B cell (primary cell): ENCODE results near the gene MAP2K6. TPM values are rescaled to one million over a fixed set of nuclear protein-coding genes. Genes with fewer than 3 reads are reported as not detected.
A peak's percentile ranks its signal among the peaks of the same experiment; 100 is the strongest.

ENCODE experiments used
- ATAC-seq: fragments of 200-7000 bp; cut with Tn5 transposase; one replicate; pipeline ENCODE4 v1.10.0; 2021; ENCODE audit warnings: low read depth, mild to moderate bottlenecking, moderate number of reproducible peaks, moderate library complexity
- CTCF ChIA-PET: fragments of 350-600 bp; sonication (Branson Sonifier 250); formaldehyde crosslinking; loops from one replicate; lab custom pipeline; 2021; ENCODE audit warnings: antibody characterized with exemption, inconsistent platforms; lab: Charles Lee
- POLR2A ChIA-PET: fragments of 350-600 bp; sonication (Branson Sonifier 250); formaldehyde crosslinking; loops from one replicate; lab custom pipeline; 2021; ENCODE audit warnings: antibody characterized with exemption; lab: Charles Lee
- DNase-seq: peaks from one replicate; pipeline ENCODE4 v3.0.0; 2013
- H2AFZ ChIP-seq: 2 replicates; pipeline ENCODE4 v1.6.1; 2012; ENCODE audit warnings: mild to moderate bottlenecking, low read depth, low read length; ENCODE audit not compliant: insufficient read depth, poor library complexity, severe bottlenecking
- H3K27ac ChIP-seq, 2 donors: 1 replicate in 1 of 2; 2 replicates in 1 of 2; pipeline ENCODE4 v1.5.1; 2012 to 2013; ENCODE audit warnings: low read length in 2 of 2, mild to moderate bottlenecking in 2 of 2, moderate library complexity in 1 of 2
- H3K27me3 ChIP-seq, 4 experiments: fragments of 200-600 bp in 1 of 4; sonication (generic) in 1 of 4; replicated peaks in 1 of 4; 1 replicate in 2 of 4; 2 replicates in 2 of 4; pipeline versions ENCODE4 v1.6.1 to v1.7.0; 2013 to 2016; ENCODE audit warnings: low read length in 3 of 4, mild to moderate bottlenecking in 2 of 4, mixed read lengths in 1 of 4, moderate library complexity in 1 of 4; ENCODE audit not compliant: insufficient read depth in 4 of 4, control insufficient read depth in 3 of 4; ENCODE audit errors: control extremely low read depth in 1 of 4
- H3K36me3 ChIP-seq, 2 experiments: replicated peaks in 1 of 2; 1 replicate in 1 of 2; 2 replicates in 1 of 2; pipeline versions ENCODE4 v1.6.1 to v1.7.1; 2013; ENCODE audit warnings: low read length in 1 of 2; ENCODE audit not compliant: insufficient read depth in 2 of 2, control insufficient read depth in 1 of 2; ENCODE audit errors: control extremely low read depth in 1 of 2, extremely low read depth in 1 of 2
- H3K4me1 ChIP-seq, 2 donors: fragments of 200-600 bp in 1 of 2; sonication (generic) in 1 of 2; 1 replicate in 1 of 2; 2 replicates in 1 of 2; pipeline versions ENCODE4 v1.5.1 to v1.6.1; 2013 to 2017; ENCODE audit warnings: low read length in 2 of 2; ENCODE audit not compliant: control insufficient read depth in 2 of 2, insufficient read depth in 2 of 2
- H3K4me2 ChIP-seq: replicated peaks from 2 replicates; pipeline ENCODE3; 2012; ENCODE audit warnings: mild to moderate bottlenecking, low read depth, low read length; ENCODE audit not compliant: poor library complexity, severe bottlenecking
- H3K4me3 ChIP-seq, 5 experiments: fragments of 200-600 bp in 1 of 5; sonication (generic) in 1 of 5; 1 replicate in 3 of 5; 2 replicates in 2 of 5; pipeline versions ENCODE4 v1.5.1 to v1.7.0; 2011 to 2016; ENCODE audit warnings: low read length in 4 of 5, mild to moderate bottlenecking in 4 of 5, low read depth in 2 of 5, control low read depth in 1 of 5, moderate library complexity in 1 of 5; ENCODE audit not compliant: insufficient read depth in 1 of 5; ENCODE audit errors: control extremely low read depth in 1 of 5, extremely low read depth in 1 of 5
- H3K79me2 ChIP-seq: fragments of 200-600 bp; sonication (generic); one replicate; pipeline ENCODE4 v1.6.0; 2016; ENCODE audit warnings: low read length; ENCODE audit not compliant: control insufficient read depth, insufficient read depth
- H3K9ac ChIP-seq: fragments of 200-600 bp; sonication (generic); 2 replicates; pipeline ENCODE4 v1.6.1; 2017; ENCODE audit warnings: mild to moderate bottlenecking, low read length, moderate library complexity
- H3K9me3 ChIP-seq, 3 donors: one replicate each; pipeline versions ENCODE4 v1.6.1 to v1.7.1; 2013; ENCODE audit warnings: low read length in 2 of 3; ENCODE audit not compliant: control insufficient read depth in 2 of 3, insufficient read depth in 1 of 3; ENCODE audit errors: control extremely low read depth in 1 of 3
- H4K20me1 ChIP-seq: 2 replicates; pipeline ENCODE4 v1.6.0; 2012; ENCODE audit warnings: mild to moderate bottlenecking, low read length; ENCODE audit not compliant: insufficient read depth, control insufficient read depth, poor library complexity, severe bottlenecking
- H3K27ac Mint-ChIP-seq: one replicate; pipeline ENCODE4 v1.8.0; 2021; ENCODE audit warnings: mixed read lengths
- H3K27me3 Mint-ChIP-seq: one replicate; pipeline ENCODE4 v1.8.0; 2021; ENCODE audit warnings: mixed read lengths
- H3K4me1 Mint-ChIP-seq: one replicate; pipeline ENCODE4 v1.8.0; 2021; ENCODE audit warnings: mixed read lengths
- H3K4me3 Mint-ChIP-seq: one replicate; pipeline ENCODE4 v1.8.0; 2021; ENCODE audit warnings: mixed read lengths
- H3K9me3 Mint-ChIP-seq: one replicate; pipeline ENCODE4 v1.8.0; 2022; ENCODE audit warnings: mixed read lengths; ENCODE audit not compliant: insufficient read depth
- EZH2 ChIP-seq: IDR thresholded peaks from 2 replicates; pipeline ENCODE4 v1.6.1; 2012; ENCODE audit warnings: borderline replicate concordance, low read depth, mild to moderate bottlenecking, moderate library complexity, low read length; ENCODE audit not compliant: insufficient read depth, poor library complexity, severe bottlenecking
- WGBS: methylation state at CpG from one replicate; pipeline ENCODE4 v1.1.5; 2013; ENCODE audit warnings: missing lambda C conversion rate; ENCODE audit not compliant: insufficient coverage; 5-methylcytosine and 5-hydroxymethylcytosine counted together
- intact Hi-C: fragments of 100-400 bp; cut with micrococcal nuclease; formaldehyde crosslinking; loops from one replicate; pipeline ENCODE4 v1.10.0; 2022
- polyA plus RNA-seq: library from polyadenylated mRNA; depleted of rRNA; stranded (reverse); fragments of >200 nt; gene quantifications from 2 replicates; pipeline ENCODE4 v1.2.3, GENCODE V29; 2012
- total RNA-seq, 2 donors: library from RNA; stranded (reverse); fragments of 120-200 nt in 1 of 2; gene quantifications; 1 replicate in 1 of 2; 2 replicates in 1 of 2; pipeline versions ENCODE4 v1.2.3 to v1.2.4, GENCODE V29; 2013 to 2022
- TF ChIP-seq, protein P1 (sequence below): fragments of 200-600 bp; IDR thresholded peaks from one replicate; pipeline ENCODE4 v1.8.0; 2022; ENCODE audit warnings: antibody characterized with exemption, mild to moderate bottlenecking

The MAP2K6 gene
- total and polyA plus RNA-seq, 2 donors (not counting 1 experiment from before 2014, with no cell fraction given): 2.4 to 7.7 TPM

DNA sequence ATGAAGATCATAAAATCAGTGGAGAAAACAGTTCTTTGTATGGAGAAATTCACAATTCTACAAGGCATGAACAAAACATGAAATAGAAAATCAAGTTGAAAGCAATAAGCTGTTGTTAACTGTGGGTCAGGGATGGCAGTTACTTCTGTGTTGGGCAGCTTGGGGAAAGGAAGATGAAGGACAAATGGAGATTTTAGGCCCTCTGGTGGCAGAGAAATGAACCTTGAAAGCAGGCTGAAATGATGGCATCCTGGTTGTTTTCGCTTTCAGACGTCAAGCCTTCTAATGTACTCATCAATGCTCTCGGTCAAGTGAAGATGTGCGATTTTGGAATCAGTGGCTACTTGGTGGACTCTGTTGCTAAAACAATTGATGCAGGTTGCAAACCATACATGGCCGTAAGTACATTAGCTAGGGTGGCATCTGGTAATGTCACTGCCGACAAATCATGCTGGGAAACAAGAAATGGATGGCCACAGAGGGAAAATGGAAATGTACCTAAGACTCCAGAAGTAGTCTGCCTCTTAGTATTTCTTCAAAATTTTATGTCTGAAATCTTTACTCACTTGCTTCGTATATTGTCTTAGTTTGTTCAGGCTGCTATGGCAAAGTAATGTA is 108.9 kb downstream of the MAP2K6 start:
- Mint-ChIP-seq H3K9me3 (no peaks in the 10 kb centered on the region), H3K27me3 (peaks cover 23% of the 10 kb centered on the region), H3K27ac (no peak overlapping the region), H3K4me1 (peaks cover 13% of the 10 kb centered on the region), H3K4me3 (no peak overlapping the region)
- Histone ChIP-seq H3K36me3 (peaks cover 0 to 12% of the 10 kb centered on the region in 2 experiments), H3K27ac (no peak overlapping the region), H3K4me3 (no peak overlapping the region), H3K9ac (peak overlapping the region; percentile 6), H2AFZ (no peak overlapping the region), H3K27me3 (peaks cover 0 to 24% (median 11%) of the 10 kb centered on the region in 4 experiments), H4K20me1 (no peaks in the 10 kb centered on the region), H3K4me1 (peaks cover 5% of the 10 kb centered on the region in 2 donors), H3K9me3 (no peaks in the 10 kb centered on the region), H3K4me2 (peak overlapping the region; percentile 16), H3K79me2 (no peaks in the 10 kb centered on the region)
- WGBS: 71% methylated on average over 5 of the region's 7 CpGs
- ATAC-seq: peak; percentile 41
- DNase-seq: peak; percentile 49
- TF ChIP-seq EZH2: no peak
- TF ChIP-seq, protein P1, sequence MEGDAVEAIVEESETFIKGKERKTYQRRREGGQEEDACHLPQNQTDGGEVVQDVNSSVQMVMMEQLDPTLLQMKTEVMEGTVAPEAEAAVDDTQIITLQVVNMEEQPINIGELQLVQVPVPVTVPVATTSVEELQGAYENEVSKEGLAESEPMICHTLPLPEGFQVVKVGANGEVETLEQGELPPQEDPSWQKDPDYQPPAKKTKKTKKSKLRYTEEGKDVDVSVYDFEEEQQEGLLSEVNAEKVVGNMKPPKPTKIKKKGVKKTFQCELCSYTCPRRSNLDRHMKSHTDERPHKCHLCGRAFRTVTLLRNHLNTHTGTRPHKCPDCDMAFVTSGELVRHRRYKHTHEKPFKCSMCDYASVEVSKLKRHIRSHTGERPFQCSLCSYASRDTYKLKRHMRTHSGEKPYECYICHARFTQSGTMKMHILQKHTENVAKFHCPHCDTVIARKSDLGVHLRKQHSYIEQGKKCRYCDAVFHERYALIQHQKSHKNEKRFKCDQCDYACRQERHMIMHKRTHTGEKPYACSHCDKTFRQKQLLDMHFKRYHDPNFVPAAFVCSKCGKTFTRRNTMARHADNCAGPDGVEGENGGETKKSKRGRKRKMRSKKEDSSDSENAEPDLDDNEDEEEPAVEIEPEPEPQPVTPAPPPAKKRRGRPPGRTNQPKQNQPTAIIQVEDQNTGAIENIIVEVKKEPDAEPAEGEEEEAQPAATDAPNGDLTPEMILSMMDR: peak; percentile 75
- ChIA-PET CTCF (interaction anchor here (0.6 to 6.3 kb wide), 23 partner anchors 9 to 1106 kb away, joined by 3 to 47 read pairs (median 4); partner anchors contain the start of gene ABCA5), POLR2A (no interaction called here)
- intact Hi-C loops: loop anchor here (1.0 to 10.0 kb wide), 4 partner anchors 109 to 749 kb away; partner anchors contain the start of genes ABCA5 and MAP2K6

DNA sequence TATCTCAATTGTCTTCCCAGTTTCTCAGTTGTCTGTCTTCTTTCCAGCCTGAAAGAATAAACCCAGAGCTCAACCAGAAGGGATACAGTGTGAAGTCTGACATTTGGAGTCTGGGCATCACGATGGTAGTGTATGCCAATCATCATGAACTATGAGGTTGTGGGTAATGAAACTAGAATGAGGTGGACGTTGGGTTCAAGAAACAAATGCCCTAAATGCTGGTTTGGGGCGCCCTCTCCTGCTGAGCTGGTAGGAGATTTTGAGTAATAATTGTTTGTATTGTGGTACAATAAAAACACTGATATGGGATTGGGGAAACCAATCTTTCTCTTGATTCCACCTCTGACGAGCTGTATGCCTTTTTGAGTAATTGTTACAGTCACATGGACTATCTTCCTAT is 110.4 kb downstream of the MAP2K6 start:
- DNase-seq: no peak
- Histone ChIP-seq H3K9me3 (no peaks in the 10 kb centered on the region), H3K4me1 (peaks cover 5% of the 10 kb centered on the region in 2 donors), H4K20me1 (no peaks in the 10 kb centered on the region), H2AFZ (no peak overlapping the region), H3K79me2 (no peaks in the 10 kb centered on the region), H3K27ac (no peak overlapping the region), H3K36me3 (peaks cover 0 to 12% of the 10 kb centered on the region in 2 experiments), H3K4me2 (no peak overlapping the region), H3K9ac (no peak overlapping the region), H3K27me3 (peaks cover 0 to 10% (median 3%) of the 10 kb centered on the region in 4 experiments), H3K4me3 (no peak overlapping the region)
- H3K9me3 Mint-ChIP-seq: no peaks in the 10 kb centered on the region
- CTCF ChIA-PET: interaction anchor here (0.6 to 6.3 kb wide), 22 partner anchors 8 to 1032 kb away, joined by 3 to 47 read pairs (median 5); no protein-coding TSS in a partner anchor
- peaks cover 6% of the 10 kb centered on the region for H3K4me1 Mint-ChIP-seq
- POLR2A ChIA-PET: no interaction called here
- TF ChIP-seq, protein P1: no peak
- TF ChIP-seq EZH2: no peak
- ATAC-seq: no peak
- H3K4me3 Mint-ChIP-seq: no peak overlapping the region
- H3K27me3 Mint-ChIP-seq: peaks cover 8% of the 10 kb centered on the region
- intact Hi-C loops: loop anchor here (5.0 to 10.0 kb wide), 2 partner anchors 750 to 1027 kb away; no protein-coding TSS in a partner anchor
- 90% methylated on average over 2 of the region's 4 CpGs for WGBS
- no peak overlapping the region for H3K27ac Mint-ChIP-seq
